ENCODE measurements around the gene BNC2. TPM values are rescaled to one million over a fixed set of nuclear protein-coding genes. Genes with fewer than 3 reads are reported as not detected.

Gene BNC2
- total RNA-seq, 4 donors from 2014 or later = 19.0 to 53.6 (median 25.3) TPM

GRCh38 chr9:16683326-16683725 lies 187.1 kb downstream of the BNC2 start:
- DNase-seq (ENCODE audit: low spot score) = no peak
- TF ChIP-seq CTCF (IDR thresholded peaks at IDR 0.05) = no peak
- no peak for ATAC-seq (ENCODE audit: low FRiP score)

- no peak for TF ChIP-seq CTCF (IDR thresholded peaks at IDR 0.05)
- no peak for ATAC-seq (ENCODE audit: low FRiP score)
Measured at GRCh38 chr9:16682273-16682672, 188.2 kb downstream of the BNC2 start.

GRCh38 chr9:16681652-16681987 lies 188.8 kb downstream of the BNC2 start:
- DNase-seq (ENCODE audit: low spot score) (no peak), ATAC-seq (ENCODE audit: low FRiP score) (no peak)
- TF ChIP-seq CTCF (IDR thresholded peaks at IDR 0.05) = no peak

More at GRCh38 chr9:16682273-16682672, 188.2 kb downstream of the BNC2 start:
- DNase-seq (ENCODE audit: low spot score) = no peak

GRCh38 chr9:16680975-16681651 lies 189.4 kb downstream of the BNC2 start:
- no peak for ATAC-seq (ENCODE audit: low FRiP score)
- no peak for TF ChIP-seq CTCF (IDR thresholded peaks at IDR 0.05)
- no peak for DNase-seq (ENCODE audit: low spot score)

- DNase-seq (ENCODE audit: low spot score) (no peak), ATAC-seq (ENCODE audit: low FRiP score) (no peak)
- TF ChIP-seq CTCF (IDR thresholded peaks at IDR 0.05) = no peak
Measured at GRCh38 chr9:16680541-16680940, 189.9 kb downstream of the BNC2 start.

- no peak for ATAC-seq (ENCODE audit: low FRiP score)
- no peak for TF ChIP-seq CTCF (IDR thresholded peaks at IDR 0.05)
- DNase-seq (ENCODE audit: low spot score) = no peak
Measured at GRCh38 chr9:16679327-16679821, 191.1 kb downstream of the BNC2 start.

GRCh38 chr9:16676519-16676918 lies 194.0 kb downstream of the BNC2 start:
- DNase-seq (ENCODE audit: low spot score) = no peak
- no peak for ATAC-seq (ENCODE audit: low FRiP score)
- no peak for TF ChIP-seq CTCF (IDR thresholded peaks at IDR 0.05)
